K562 (cell line): Measurements from ENCODE around the gene ADD1. TPM values are rescaled to one million over a fixed set of nuclear protein-coding genes. Genes with fewer than 3 reads are reported as not detected.
A peak's percentile ranks its signal among the peaks of the same experiment; 100 is the strongest.

Experiments
- CC2D1A ChIP-seq: fragments of 450-650 bp; IDR thresholded peaks from 2 replicates; pipeline ENCODE4 v1.6.1; 2017; ENCODE audit warnings: mild to moderate bottlenecking
- HNRNPL ChIP-seq: fragments of 200-400 bp; formaldehyde crosslinking; IDR thresholded peaks from 2 replicates; pipeline ENCODE4 v1.6.1; 2017; ENCODE audit warnings: low read depth, mild to moderate bottlenecking, low read length
- POLR2G ChIP-seq: fragments of 200-400 bp; formaldehyde crosslinking; IDR thresholded peaks from 2 replicates; pipeline ENCODE4 v1.6.1; 2017; ENCODE audit warnings: low read depth, mild to moderate bottlenecking, antibody characterized with exemption, low read length, moderate library complexity
- RBFOX2 ChIP-seq: fragments of 200-400 bp; formaldehyde crosslinking; IDR thresholded peaks from 2 replicates; pipeline ENCODE4 v1.6.1; 2017; ENCODE audit warnings: low read depth, mild to moderate bottlenecking, low read length, moderate library complexity
- STAT6 ChIP-seq: sonication (generic); formaldehyde crosslinking; IDR thresholded peaks from 2 replicates; pipeline ENCODE4 v1.8.1; 2023; ENCODE audit warnings: mild to moderate bottlenecking, missing genetic modification reagents
- SUPT5H ChIP-seq: fragments of 450-650 bp; IDR thresholded peaks from 2 replicates; pipeline ENCODE4 v1.6.1; 2016
- TCFL5 ChIP-seq: fragments of 250-450 bp; sonication (Bioruptor Pico); conservative IDR thresholded peaks from 2 replicates; pipeline ENCODE4 v1.6.1; 2021; ENCODE audit warnings: mild to moderate bottlenecking, moderate library complexity, matching md5 sums
- polyA plus RNA-seq, 8 experiments: library from polyadenylated mRNA; depleted of rRNA in 4 of 8; stranded (reverse) in 5 of 8; unstranded in 3 of 8; fragments of >200 nt; fragmentation: Nextera tagmentation in 2 of 8; fragmentation: Illumina TruSeq in 1 of 8; extraction: Ambion mirVana in 2 of 8; extraction: Trizol in 1 of 8; gene quantifications; 2 replicates each; pipeline versions ENCODE4 v1.2.1 to v1.2.3, GENCODE V29; 2011 to 2014; ENCODE audit warnings: inconsistent platforms in 1 of 8, missing spikeins in 1 of 8
- total RNA-seq, 7 experiments: library from RNA; depleted of rRNA in 6 of 7; stranded (reverse); fragments of >200 nt in 6 of 7; fragmentation: Illumina TruSeq in 2 of 7; extraction: Trizol in 2 of 7; gene quantifications; 2 replicates each; pipeline versions ENCODE4 v1.2.1 to v1.2.3, GENCODE V29; 2011 to 2021; ENCODE audit warnings: low replicate concordance in 1 of 7
- TF ChIP-seq, protein P1 (sequence below), 2 experiments: fragments of 450-650 bp; IDR thresholded peaks; 2 replicates each; pipeline ENCODE4 v1.6.1; 2016; ENCODE audit warnings: mild to moderate bottlenecking in 2 of 2, borderline replicate concordance in 1 of 2, low read depth in 1 of 2, moderate library complexity in 1 of 2
- TF ChIP-seq, protein P2 (sequence below), 2 experiments: IDR thresholded peaks in 1 of 2; conservative IDR thresholded peaks in 1 of 2; 2 replicates each; pipeline ENCODE4 v1.6.1; 2016; ENCODE audit warnings: low read depth in 2 of 2, mild to moderate bottlenecking in 1 of 2, missing compliant biosample characterization in 1 of 2, missing genetic modification characterization in 1 of 2, moderate library complexity in 1 of 2
- TF ChIP-seq, protein P3 (sequence below): fragments of 200-800 bp; sonication (Bioruptor generic); IDR thresholded peaks from 2 replicates; pipeline ENCODE4 v1.6.1; 2017; ENCODE audit warnings: missing genetic modification characterization, missing compliant biosample characterization

ADD1 gene
- total and polyA plus RNA-seq, 9 of the 15 experiments (the other 6 are each of a cell fraction or from before 2014, with no cell fraction given) = 17.5 to 153 (median 74.0) TPM

DNA sequence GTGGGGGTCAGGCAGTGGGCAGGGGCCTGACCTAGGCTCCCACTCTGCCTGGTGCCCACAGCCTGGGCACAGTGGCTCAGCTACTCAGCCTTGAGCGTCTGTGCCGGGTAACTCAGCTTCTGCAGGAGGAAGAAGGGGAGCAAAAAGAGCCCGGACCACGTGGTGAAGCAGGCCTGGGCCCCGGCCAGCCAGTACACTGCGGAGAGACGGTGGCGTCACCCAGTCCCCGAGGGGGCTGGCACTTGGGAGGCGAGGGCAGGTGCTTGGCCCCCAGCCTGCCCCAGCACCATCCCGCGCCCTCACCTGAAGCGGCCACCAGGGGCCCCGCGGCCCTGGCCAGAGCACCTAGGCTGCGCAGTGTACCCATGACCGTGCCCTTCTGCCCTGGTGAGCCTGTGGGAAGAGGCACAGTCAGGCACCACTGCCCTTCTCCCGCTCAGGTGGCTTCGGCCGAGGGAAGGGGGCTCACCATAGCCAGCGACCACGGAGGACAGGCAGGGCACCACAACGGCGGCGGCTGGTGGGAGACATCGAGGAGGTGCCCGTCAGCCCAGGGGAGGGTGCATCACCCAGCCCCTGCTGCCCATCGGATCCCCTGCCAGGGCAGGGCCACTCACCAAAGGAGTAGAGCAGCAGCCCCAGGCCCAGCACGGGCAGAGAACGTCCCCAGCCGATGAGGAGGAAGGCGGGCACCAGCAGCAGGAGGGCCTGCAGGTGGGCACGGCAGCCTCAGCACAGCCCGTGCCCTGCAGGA, 87.3 kb downstream of the ADD1 start (continued):
- TF ChIP-seq HNRNPL = 0 out of 2 replicates have a peak, but pooled peaks have one; percentile 68
- TF ChIP-seq, protein P1, sequence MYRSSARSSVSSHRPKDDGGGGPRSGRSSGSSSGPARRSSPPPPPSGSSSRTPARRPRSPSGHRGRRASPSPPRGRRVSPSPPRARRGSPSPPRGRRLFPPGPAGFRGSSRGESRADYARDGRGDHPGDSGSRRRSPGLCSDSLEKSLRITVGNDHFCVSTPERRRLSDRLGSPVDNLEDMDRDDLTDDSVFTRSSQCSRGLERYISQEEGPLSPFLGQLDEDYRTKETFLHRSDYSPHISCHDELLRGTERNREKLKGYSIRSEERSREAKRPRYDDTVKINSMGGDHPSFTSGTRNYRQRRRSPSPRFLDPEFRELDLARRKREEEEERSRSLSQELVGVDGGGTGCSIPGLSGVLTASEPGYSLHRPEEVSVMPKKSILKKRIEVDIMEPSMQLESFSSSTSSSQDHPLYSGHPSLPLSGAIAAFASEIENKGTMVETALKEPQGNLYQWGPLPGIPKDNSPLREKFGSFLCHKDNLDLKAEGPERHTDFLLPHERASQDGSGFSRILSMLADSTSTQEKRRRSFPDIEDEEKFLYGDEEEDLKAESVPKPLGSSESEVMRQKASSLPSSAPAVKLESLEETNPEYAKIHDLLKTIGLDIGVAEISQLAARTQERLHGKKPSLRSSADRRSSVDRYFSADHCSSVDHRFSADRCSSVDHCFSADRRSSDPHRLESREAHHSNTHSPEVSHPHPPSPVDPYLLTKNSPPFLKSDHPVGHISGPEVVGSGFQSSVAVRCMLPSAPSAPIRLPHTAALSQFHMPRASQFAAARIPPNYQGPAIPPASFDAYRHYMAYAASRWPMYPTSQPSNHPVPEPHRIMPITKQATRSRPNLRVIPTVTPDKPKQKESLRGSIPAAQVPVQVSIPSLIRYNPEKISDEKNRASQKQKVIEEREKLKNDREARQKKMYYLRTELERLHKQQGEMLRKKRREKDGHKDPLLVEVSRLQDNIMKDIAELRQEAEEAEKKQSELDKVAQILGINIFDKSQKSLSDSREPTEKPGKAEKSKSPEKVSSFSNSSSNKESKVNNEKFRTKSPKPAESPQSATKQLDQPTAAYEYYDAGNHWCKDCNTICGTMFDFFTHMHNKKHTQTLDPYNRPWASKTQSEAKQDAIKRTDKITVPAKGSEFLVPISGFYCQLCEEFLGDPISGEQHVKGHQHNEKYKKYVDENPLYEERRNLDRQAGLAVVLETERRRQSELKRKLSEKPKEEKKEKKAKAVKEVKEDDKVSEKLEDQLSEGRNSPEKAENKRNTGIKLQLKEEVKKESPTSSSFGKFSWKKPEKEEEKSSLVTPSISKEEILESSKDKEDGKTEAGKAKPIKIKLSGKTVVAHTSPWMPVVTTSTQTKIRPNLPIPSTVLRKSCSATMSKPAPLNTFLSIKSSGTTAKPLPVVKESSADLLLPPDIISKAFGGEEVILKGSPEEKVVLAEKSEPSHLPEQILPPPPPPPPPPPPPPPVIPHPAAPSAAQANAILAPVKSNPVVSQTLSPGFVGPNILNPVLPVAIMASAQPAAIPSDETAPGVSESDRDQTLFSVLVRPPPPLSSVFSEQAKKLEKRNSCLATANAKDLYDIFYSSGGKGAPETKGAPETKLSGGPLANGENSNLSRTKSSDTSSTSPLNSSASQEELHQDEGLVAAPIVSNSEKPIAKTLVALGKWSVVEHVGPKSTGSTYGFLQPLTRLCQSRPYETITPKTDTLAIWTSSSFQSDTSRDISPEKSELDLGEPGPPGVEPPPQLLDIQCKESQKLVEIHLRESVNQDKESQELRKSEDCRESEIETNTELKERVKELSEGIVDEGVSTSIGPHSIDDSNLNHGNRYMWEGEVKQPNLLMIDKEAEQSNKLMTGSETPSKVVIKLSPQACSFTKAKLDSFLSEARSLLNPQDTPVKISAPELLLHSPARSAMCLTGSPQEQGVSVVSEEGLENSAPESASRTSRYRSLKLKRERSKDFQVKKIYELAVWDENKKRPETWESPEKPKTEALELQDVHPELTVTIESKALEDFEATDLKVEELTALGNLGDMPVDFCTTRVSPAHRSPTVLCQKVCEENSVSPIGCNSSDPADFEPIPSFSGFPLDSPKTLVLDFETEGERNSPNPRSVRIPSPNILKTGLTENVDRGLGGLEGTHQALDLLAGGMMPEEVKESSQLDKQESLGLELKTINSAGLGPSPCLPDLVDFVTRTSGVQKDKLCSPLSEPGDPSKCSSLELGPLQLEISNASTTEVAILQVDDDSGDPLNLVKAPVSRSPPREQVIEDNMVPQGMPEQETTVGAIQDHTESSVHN (IDR thresholded peaks at IDR 0.05; ENCODE audit: borderline replicate concordance in 1 of 2, low read depth in 1 of 2) = no peak
- TF ChIP-seq TCFL5 (CRISPR knock-in tag) = no peak
- TF ChIP-seq CC2D1A = no peak
- TF ChIP-seq, protein P2, sequence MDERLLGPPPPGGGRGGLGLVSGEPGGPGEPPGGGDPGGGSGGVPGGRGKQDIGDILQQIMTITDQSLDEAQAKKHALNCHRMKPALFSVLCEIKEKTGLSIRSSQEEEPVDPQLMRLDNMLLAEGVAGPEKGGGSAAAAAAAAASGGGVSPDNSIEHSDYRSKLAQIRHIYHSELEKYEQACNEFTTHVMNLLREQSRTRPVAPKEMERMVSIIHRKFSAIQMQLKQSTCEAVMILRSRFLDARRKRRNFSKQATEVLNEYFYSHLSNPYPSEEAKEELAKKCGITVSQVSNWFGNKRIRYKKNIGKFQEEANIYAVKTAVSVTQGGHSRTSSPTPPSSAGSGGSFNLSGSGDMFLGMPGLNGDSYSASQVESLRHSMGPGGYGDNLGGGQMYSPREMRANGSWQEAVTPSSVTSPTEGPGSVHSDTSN (CRISPR knock-in tag; IDR thresholded peaks at IDR 0.05; ENCODE audit: low read depth) = no peak
- TF ChIP-seq, protein P2 (tag; conservative IDR thresholded peaks at IDR 0.05; ENCODE audit: low read depth) = no peak
- TF ChIP-seq, protein P3, sequence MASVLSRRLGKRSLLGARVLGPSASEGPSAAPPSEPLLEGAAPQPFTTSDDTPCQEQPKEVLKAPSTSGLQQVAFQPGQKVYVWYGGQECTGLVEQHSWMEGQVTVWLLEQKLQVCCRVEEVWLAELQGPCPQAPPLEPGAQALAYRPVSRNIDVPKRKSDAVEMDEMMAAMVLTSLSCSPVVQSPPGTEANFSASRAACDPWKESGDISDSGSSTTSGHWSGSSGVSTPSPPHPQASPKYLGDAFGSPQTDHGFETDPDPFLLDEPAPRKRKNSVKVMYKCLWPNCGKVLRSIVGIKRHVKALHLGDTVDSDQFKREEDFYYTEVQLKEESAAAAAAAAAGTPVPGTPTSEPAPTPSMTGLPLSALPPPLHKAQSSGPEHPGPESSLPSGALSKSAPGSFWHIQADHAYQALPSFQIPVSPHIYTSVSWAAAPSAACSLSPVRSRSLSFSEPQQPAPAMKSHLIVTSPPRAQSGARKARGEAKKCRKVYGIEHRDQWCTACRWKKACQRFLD (CRISPR knock-in tag) = no peak
- TF ChIP-seq SUPT5H = peak; percentile 34; the same call in 1 of the 2 replicates
- no peak for TF ChIP-seq STAT6
- TF ChIP-seq POLR2G = peak; percentile 70
- peak; percentile 54; the same call in 1 of the 2 replicates for TF ChIP-seq RBFOX2
